Astrocyte (in vitro differentiated cells and primary cell): Measurements from ENCODE around the gene UBE3C.

Source experiments
- CTCF ChIP-seq: IDR thresholded peaks from 2 replicates; pipeline ENCODE4 v1.5.1; 2011; ENCODE audit warnings: low read depth, mild to moderate bottlenecking, inconsistent platforms, low read length, moderate library complexity; ENCODE audit not compliant: insufficient read depth
- EZH2 ChIP-seq: IDR thresholded peaks from 2 replicates; pipeline ENCODE4 v1.6.1; 2012; ENCODE audit warnings: mild to moderate bottlenecking, low read length, inconsistent platforms; ENCODE audit not compliant: insufficient read depth

- no peak for TF ChIP-seq CTCF
- no peak for TF ChIP-seq EZH2
Measured at GRCh38 chr7:157195868-157196267, 57.1 kb downstream of the UBE3C start.
